HUES48 (cell line): ENCODE measurements around the gene TEX50.
"Not testable (repeated sequence)": the region's sequence is repeated elsewhere in the genome, so short reads cannot be mapped to it uniquely, and the experiment has no call there.

Source experiments
- H3K27ac ChIP-seq: one replicate; pipeline ENCODE4 v1.7.0; 2013; ENCODE audit warnings: low read depth, low read length, inconsistent platforms
- H3K27me3 ChIP-seq: 2 replicates; pipeline ENCODE4 v1.6.1; 2013; ENCODE audit warnings: mild to moderate bottlenecking, low read length; ENCODE audit not compliant: control insufficient read depth, insufficient read depth
- H3K36me3 ChIP-seq: 2 replicates; pipeline ENCODE4 v1.6.1; 2013; ENCODE audit warnings: low read length; ENCODE audit not compliant: control insufficient read depth, insufficient read depth
- H3K4me1 ChIP-seq: 2 replicates; pipeline ENCODE4 v1.6.1; 2013; ENCODE audit warnings: mild to moderate bottlenecking, low read length; ENCODE audit not compliant: control insufficient read depth, insufficient read depth
- H3K4me3 ChIP-seq: 2 replicates; pipeline ENCODE4 v1.5.1; 2013; ENCODE audit warnings: mild to moderate bottlenecking, low read depth, low read length
- H3K9ac ChIP-seq: 2 replicates; pipeline ENCODE4 v1.6.1; 2013; ENCODE audit warnings: mild to moderate bottlenecking, low read depth, low read length, moderate library complexity
- H3K9me3 ChIP-seq: 2 replicates; pipeline ENCODE4 v1.6.1; 2013; ENCODE audit warnings: low read length; ENCODE audit not compliant: control insufficient read depth, insufficient read depth

Gene TEX50

GRCh38 chr1:173635116-173635515, at the start of gene TEX50:
Gene TEX50, plus strand, starts transcription at chr1:173635338. Its CDS starts 184 bp downstream, at chr1:173635522.
- Histone ChIP-seq H3K9ac (no peak within 1 kb of the TSS), H3K4me1 (no peaks in the 10 kb centered on the region), H3K4me3 (no peak within 1 kb of the TSS), H3K27ac (no peak within 1 kb of the TSS), H3K27me3 (no peaks in the 10 kb centered on the region), H3K36me3 (no peaks in the 10 kb centered on the region), H3K9me3 (peaks cover 14% of the 10 kb centered on the region)

GRCh38 chr1:173590557-173590956, 44.6 kb upstream of the TEX50 start:
- H3K4me1 ChIP-seq, result 0 out of 2 replicates have a peak, but pooled peaks cover 3% of the 10 kb centered on the region
- H3K9me3 ChIP-seq, result no peaks in the 10 kb centered on the region
- H3K4me3 ChIP-seq, result no peak overlapping the region
- no peak overlapping the region for H3K9ac ChIP-seq
- H3K27me3 ChIP-seq, result no peaks in the 10 kb centered on the region
- H3K36me3 ChIP-seq, result no peaks in the 10 kb centered on the region
- no peak overlapping the region for H3K27ac ChIP-seq

GRCh38 chr1:173591138-173591537, 44.0 kb upstream of the TEX50 start:
- H3K36me3 ChIP-seq, H3K9me3 ChIP-seq, H3K27ac ChIP-seq, H3K27me3 ChIP-seq, H3K9ac ChIP-seq, H3K4me1 ChIP-seq, H3K4me3 ChIP-seq: not testable (repeated sequence)

- Histone ChIP-seq H3K27me3 (no peaks in the 10 kb centered on the region), H3K4me3 (no peak overlapping the region), H3K4me1 (no peaks in the 10 kb centered on the region), H3K27ac (no peak overlapping the region), H3K36me3 (no peaks in the 10 kb centered on the region), H3K9ac (no peak overlapping the region), H3K9me3 (no peaks in the 10 kb centered on the region)
Measured at GRCh38 chr1:173596097-173596825, 38.9 kb upstream of the TEX50 start.

GRCh38 chr1:173601588-173601987, 33.5 kb upstream of the TEX50 start:
- Histone ChIP-seq H3K4me1 (no peaks in the 10 kb centered on the region), H3K9me3 (no peaks in the 10 kb centered on the region), H3K27me3 (no peaks in the 10 kb centered on the region), H3K9ac (no peak overlapping the region), H3K27ac (no peak overlapping the region), H3K4me3 (no peak overlapping the region), H3K36me3 (no peaks in the 10 kb centered on the region)

GRCh38 chr1:173603056-173603591, 32.0 kb upstream of the TEX50 start, which contains the start of gene SLC9C2:
Gene SLC9C2, minus strand, starts transcription at chr1:173603072. Its CDS starts 1,296 bp downstream, at chr1:173601776.
- H3K27me3 ChIP-seq, result no peaks in the 10 kb centered on the region
- H3K36me3 ChIP-seq, result no peaks in the 10 kb centered on the region
- no peak within 1 kb of the TSS for H3K27ac ChIP-seq
- no peaks in the 10 kb centered on the region for H3K4me1 ChIP-seq
- no peaks in the 10 kb centered on the region for H3K9me3 ChIP-seq
- H3K9ac ChIP-seq, result no peak within 1 kb of the TSS
- no peak within 1 kb of the TSS for H3K4me3 ChIP-seq

GRCh38 chr1:173608503-173609216, 26.5 kb upstream of the TEX50 start:
- no peak overlapping the region for H3K9ac ChIP-seq
- no peaks in the 10 kb centered on the region for H3K36me3 ChIP-seq

GRCh38 chr1:173613086-173613485, 22.1 kb upstream of the TEX50 start:
- H3K27ac ChIP-seq, H3K9ac ChIP-seq, H3K4me3 ChIP-seq, H3K36me3 ChIP-seq, H3K27me3 ChIP-seq, H3K4me1 ChIP-seq: not testable (repeated sequence)
- H3K9me3 ChIP-seq, result peaks cover 23% of the 10 kb centered on the region

More at GRCh38 chr1:173608503-173609216, 26.5 kb upstream of the TEX50 start:
- no peaks in the 10 kb centered on the region for H3K27me3 ChIP-seq
- no peak overlapping the region for H3K4me3 ChIP-seq
- H3K27ac ChIP-seq, result no peak overlapping the region
- H3K9me3 ChIP-seq, result peaks cover 23% of the 10 kb centered on the region
- H3K4me1 ChIP-seq, result no peaks in the 10 kb centered on the region

GRCh38 chr1:173616859-173617258, 18.3 kb upstream of the TEX50 start:
- Histone ChIP-seq H3K27me3 (no peaks in the 10 kb centered on the region), H3K9ac (no peak overlapping the region), H3K36me3 (no peaks in the 10 kb centered on the region), H3K9me3 (peaks cover 5% of the 10 kb centered on the region; the same call in 1 of the 2 replicates), H3K27ac (no peak overlapping the region), H3K4me1 (no peaks in the 10 kb centered on the region), H3K4me3 (no peak overlapping the region)

GRCh38 chr1:173627269-173627668, 7.9 kb upstream of the TEX50 start:
- H3K4me1 ChIP-seq, result no peaks in the 10 kb centered on the region

GRCh38 chr1:173628888-173629287, 6.2 kb upstream of the TEX50 start:
- no peaks in the 10 kb centered on the region for H3K9me3 ChIP-seq
- H3K27me3 ChIP-seq, result no peaks in the 10 kb centered on the region
- no peak overlapping the region for H3K9ac ChIP-seq
- H3K27ac ChIP-seq, result no peak overlapping the region
- no peaks in the 10 kb centered on the region for H3K36me3 ChIP-seq
- H3K4me1 ChIP-seq, result no peaks in the 10 kb centered on the region
- no peak overlapping the region for H3K4me3 ChIP-seq

More at GRCh38 chr1:173627269-173627668, 7.9 kb upstream of the TEX50 start:
- Histone ChIP-seq H3K36me3 (no peaks in the 10 kb centered on the region), H3K4me3 (no peak overlapping the region), H3K27ac (no peak overlapping the region), H3K9me3 (no peaks in the 10 kb centered on the region), H3K9ac (no peak overlapping the region), H3K27me3 (no peaks in the 10 kb centered on the region)
